Measurements from ENCODE around the gene YPEL5.

DNA sequence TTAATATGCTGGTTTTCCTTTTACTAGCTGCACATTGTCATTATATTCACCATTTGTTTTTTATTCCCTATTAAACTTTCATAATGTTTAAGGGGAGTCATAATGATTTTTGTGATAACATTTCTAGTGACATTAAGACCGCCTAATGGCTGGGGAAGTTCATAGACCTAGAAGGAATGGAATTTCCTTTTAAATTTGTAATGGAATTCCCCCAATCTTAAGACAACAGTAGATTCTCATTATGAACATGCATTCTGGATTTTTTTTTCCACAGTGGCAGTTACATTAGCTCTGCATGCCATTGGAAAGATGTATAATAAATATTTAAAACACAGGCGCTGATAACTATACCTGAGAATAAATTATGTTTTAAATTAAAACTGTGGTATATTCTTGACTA lies 8.4 kb downstream of the YPEL5 start:
- TF ChIP-seq, protein P1, sequence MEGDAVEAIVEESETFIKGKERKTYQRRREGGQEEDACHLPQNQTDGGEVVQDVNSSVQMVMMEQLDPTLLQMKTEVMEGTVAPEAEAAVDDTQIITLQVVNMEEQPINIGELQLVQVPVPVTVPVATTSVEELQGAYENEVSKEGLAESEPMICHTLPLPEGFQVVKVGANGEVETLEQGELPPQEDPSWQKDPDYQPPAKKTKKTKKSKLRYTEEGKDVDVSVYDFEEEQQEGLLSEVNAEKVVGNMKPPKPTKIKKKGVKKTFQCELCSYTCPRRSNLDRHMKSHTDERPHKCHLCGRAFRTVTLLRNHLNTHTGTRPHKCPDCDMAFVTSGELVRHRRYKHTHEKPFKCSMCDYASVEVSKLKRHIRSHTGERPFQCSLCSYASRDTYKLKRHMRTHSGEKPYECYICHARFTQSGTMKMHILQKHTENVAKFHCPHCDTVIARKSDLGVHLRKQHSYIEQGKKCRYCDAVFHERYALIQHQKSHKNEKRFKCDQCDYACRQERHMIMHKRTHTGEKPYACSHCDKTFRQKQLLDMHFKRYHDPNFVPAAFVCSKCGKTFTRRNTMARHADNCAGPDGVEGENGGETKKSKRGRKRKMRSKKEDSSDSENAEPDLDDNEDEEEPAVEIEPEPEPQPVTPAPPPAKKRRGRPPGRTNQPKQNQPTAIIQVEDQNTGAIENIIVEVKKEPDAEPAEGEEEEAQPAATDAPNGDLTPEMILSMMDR (IDR thresholded peaks at IDR 0.05; ENCODE audit: poor library complexity): no peak
- TF ChIP-seq EZH2 (IDR thresholded peaks at IDR 0.05; ENCODE audit: borderline replicate concordance): no peak
- no peak for TF ChIP-seq EZH2phosphoT487 (IDR thresholded peaks at IDR 0.05; ENCODE audit: low read depth, severe bottlenecking, unreplicated experiment)

All from hepatocyte (in vitro differentiated cells).